ENCODE measurements around the gene PSMD8. TPM values are rescaled to one million over a fixed set of nuclear protein-coding genes. Genes with fewer than 3 reads are reported as not detected.

PSMD8 gene
- total RNA-seq, 1 experiment from 2014 or later: 289 TPM

DNA sequence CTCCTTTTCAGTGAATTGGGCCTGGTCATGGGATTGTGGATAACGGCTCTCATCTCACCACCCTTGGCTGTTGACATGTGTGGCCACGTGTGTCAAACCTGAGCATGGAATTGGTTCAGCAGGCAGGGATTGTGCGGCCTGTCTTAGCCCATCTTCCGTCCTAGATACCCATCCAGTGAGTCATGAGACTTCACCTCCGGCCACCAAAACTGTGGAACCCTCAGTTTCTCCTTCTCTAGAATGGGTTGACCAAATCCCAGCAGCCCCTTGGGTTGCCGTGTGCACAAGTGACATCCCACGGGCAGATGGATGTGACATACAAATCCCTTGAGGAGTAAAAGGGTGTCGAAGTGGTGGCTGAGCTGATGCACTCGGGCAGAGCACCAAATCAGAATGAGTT lies 6.8 kb downstream of the PSMD8 start:
- POLR2A ChIA-PET: no interaction called here

DNA sequence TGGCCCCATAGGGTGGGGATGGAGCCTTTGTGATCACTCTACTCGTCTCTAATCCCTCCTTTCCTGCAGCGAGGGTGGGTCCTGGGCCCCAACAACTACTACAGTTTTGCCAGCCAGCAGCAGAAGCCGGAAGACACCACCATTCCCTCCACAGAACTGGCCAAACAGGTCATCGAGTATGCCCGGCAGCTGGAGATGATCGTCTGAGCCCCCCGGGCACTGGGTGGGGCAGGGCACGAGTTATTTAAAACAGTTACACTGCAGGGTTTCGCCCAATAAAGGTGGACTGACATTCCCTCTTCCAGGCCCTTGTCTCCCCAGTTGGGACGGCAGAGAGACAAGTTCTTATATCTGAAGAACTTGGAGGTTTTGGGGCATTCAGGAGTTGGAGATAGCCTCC lies 8.8 kb downstream of the PSMD8 start:
- no peak for DNase-seq (ENCODE audit: unreplicated experiment)
- intact Hi-C loops (cut with micrococcal nuclease): no loop called here
- no TSS peak for BruUV-seq (replicated peaks)
- POLR2A ChIA-PET: no interaction called here
- Mint-ChIP-seq H3K36me3 (ENCODE audit: insufficient read depth, unreplicated experiment) (peaks cover 58% of the 10 kb centered on the region), H3K4me1 (ENCODE audit: insufficient read depth, unreplicated experiment) (peaks cover 6% of the 10 kb centered on the region), H3K4me3 (ENCODE audit: unreplicated experiment) (no peak overlapping the region), H3K27me3 (ENCODE audit: insufficient read depth, unreplicated experiment) (no peaks in the 10 kb centered on the region), H3K27ac (ENCODE audit: low read depth, unreplicated experiment) (no peak overlapping the region), H3K9me3 (ENCODE audit: unreplicated experiment) (no peaks in the 10 kb centered on the region)
- TF ChIP-seq, protein P1, sequence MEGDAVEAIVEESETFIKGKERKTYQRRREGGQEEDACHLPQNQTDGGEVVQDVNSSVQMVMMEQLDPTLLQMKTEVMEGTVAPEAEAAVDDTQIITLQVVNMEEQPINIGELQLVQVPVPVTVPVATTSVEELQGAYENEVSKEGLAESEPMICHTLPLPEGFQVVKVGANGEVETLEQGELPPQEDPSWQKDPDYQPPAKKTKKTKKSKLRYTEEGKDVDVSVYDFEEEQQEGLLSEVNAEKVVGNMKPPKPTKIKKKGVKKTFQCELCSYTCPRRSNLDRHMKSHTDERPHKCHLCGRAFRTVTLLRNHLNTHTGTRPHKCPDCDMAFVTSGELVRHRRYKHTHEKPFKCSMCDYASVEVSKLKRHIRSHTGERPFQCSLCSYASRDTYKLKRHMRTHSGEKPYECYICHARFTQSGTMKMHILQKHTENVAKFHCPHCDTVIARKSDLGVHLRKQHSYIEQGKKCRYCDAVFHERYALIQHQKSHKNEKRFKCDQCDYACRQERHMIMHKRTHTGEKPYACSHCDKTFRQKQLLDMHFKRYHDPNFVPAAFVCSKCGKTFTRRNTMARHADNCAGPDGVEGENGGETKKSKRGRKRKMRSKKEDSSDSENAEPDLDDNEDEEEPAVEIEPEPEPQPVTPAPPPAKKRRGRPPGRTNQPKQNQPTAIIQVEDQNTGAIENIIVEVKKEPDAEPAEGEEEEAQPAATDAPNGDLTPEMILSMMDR (IDR thresholded peaks at IDR 0.05; ENCODE audit: unreplicated experiment): no peak
- CTCF ChIA-PET: interaction anchor here (0.6 kb wide), 1 partner anchor 267 kb away, joined by 4 read pairs; no protein-coding TSS in a partner anchor

More for the DNA sequence above, 6.8 kb downstream of the PSMD8 start:
- CTCF ChIA-PET: interaction anchor here (0.9 kb wide), 1 partner anchor 116 kb away, joined by 4 read pairs; no protein-coding TSS in a partner anchor
- H3K4me3 Mint-ChIP-seq (ENCODE audit: unreplicated experiment): no peak overlapping the region
- H3K36me3 Mint-ChIP-seq (ENCODE audit: insufficient read depth, unreplicated experiment): peaks cover 72% of the 10 kb centered on the region
- H3K27me3 Mint-ChIP-seq (ENCODE audit: insufficient read depth, unreplicated experiment): no peaks in the 10 kb centered on the region
- H3K27ac Mint-ChIP-seq (ENCODE audit: low read depth, unreplicated experiment): no peak overlapping the region
- intact Hi-C loops (cut with micrococcal nuclease): no loop called here
- peaks cover 7% of the 10 kb centered on the region for H3K4me1 Mint-ChIP-seq (ENCODE audit: insufficient read depth, unreplicated experiment)
- DNase-seq (ENCODE audit: unreplicated experiment): no peak
- H3K9me3 Mint-ChIP-seq (ENCODE audit: unreplicated experiment): no peaks in the 10 kb centered on the region
- no TSS peak for BruUV-seq (replicated peaks)
- TF ChIP-seq, protein P1 (IDR thresholded peaks at IDR 0.05; ENCODE audit: unreplicated experiment): no peak

DNA sequence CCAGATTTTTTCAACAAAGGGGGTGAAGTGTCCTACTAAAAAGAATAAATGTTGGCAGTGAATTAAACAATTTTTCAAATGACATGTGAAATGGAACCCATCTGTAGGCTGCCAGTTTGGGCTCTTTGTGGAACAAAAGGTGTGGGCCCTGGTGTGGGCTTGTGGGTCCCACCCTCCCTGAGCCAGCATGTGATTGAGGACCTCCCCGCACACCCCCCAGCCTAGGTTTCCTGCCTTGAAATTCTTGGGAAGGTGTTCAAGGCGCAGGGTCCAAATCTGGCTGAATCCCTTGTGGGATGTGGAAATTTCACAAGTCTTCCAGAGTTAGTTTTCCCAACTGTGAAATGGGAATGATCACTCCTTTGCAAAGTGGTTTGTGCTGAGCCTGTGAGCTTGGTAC lies 9.4 kb downstream of the PSMD8 start:
- BruUV-seq (replicated peaks): no TSS peak
- CTCF ChIA-PET: interaction anchor here (1.2 to 1.5 kb wide), 2 partner anchors 19 to 144 kb away, joined by 4 to 6 read pairs; partner anchors contain the start of gene FAM98C
- Mint-ChIP-seq H3K4me1 (ENCODE audit: insufficient read depth, unreplicated experiment) (peaks cover 6% of the 10 kb centered on the region), H3K27ac (ENCODE audit: low read depth, unreplicated experiment) (no peak overlapping the region), H3K27me3 (ENCODE audit: insufficient read depth, unreplicated experiment) (no peaks in the 10 kb centered on the region), H3K9me3 (ENCODE audit: unreplicated experiment) (no peaks in the 10 kb centered on the region), H3K4me3 (ENCODE audit: unreplicated experiment) (no peak overlapping the region), H3K36me3 (ENCODE audit: insufficient read depth, unreplicated experiment) (peaks cover 55% of the 10 kb centered on the region)
- POLR2A ChIA-PET: interaction anchor here (1.0 kb wide), 1 partner anchor 9 kb away, joined by 6 read pairs; the partner anchor contains the start of gene PSMD8
- intact Hi-C loops (cut with micrococcal nuclease): no loop called here
- DNase-seq (ENCODE audit: unreplicated experiment): no peak
- TF ChIP-seq, protein P1 (IDR thresholded peaks at IDR 0.05; ENCODE audit: unreplicated experiment): no peak

DNA sequence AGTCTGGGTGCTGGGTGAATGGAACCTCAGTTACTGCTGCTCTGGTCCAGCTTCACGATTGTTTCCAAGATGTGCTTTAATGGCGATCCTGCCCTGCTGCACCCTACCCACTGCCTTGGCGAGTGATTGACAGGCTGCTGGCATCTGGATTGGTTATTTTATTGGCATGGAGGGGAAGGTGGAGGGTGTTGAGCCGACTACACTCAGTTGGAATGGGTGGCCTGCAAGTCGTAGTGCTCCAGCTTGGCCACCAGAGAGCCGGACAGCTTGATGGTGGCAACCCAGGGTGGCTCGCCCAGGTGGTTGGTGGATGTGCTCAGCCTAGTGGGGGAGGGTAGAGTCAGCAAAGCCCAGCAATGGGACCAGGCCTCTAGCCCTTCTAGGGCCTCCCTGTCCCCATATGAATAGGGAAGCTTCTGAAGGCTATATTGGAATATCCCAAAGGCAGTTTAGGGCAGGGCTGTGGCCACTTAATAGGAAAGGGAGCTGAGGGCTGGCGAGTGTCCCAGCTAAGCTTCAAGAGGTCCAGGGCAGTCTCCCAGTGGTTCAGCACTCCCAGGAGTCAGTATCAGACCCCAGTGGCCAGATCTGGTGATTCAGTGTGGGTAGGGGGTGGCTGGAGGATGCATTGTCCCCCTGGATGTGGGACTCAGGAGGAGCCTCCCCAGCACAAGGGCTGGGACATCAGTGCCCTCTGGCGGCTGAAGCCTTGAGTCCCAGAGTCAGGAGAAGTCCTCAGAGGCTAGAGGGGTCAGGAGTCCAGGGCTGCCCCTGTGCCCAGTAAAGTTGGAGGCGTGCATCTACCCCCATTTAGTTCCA lies 10.0 kb downstream of the PSMD8 start:
- intact Hi-C loops (cut with micrococcal nuclease): no loop called here
- Mint-ChIP-seq H3K4me3 (ENCODE audit: unreplicated experiment) (no peak overlapping the region), H3K4me1 (ENCODE audit: insufficient read depth, unreplicated experiment) (peaks cover 8% of the 10 kb centered on the region), H3K27me3 (ENCODE audit: insufficient read depth, unreplicated experiment) (no peaks in the 10 kb centered on the region), H3K27ac (ENCODE audit: low read depth, unreplicated experiment) (no peak overlapping the region), H3K9me3 (ENCODE audit: unreplicated experiment) (no peaks in the 10 kb centered on the region), H3K36me3 (ENCODE audit: insufficient read depth, unreplicated experiment) (peaks cover 48% of the 10 kb centered on the region)
- ChIA-PET POLR2A (interaction anchor here (1.0 to 1.7 kb wide), 2 partner anchors 9 to 10 kb away, joined by 5 to 6 read pairs; partner anchors contain the start of gene PSMD8), CTCF (interaction anchor here (0.5 to 1.5 kb wide), 5 partner anchors 8 to 250 kb away, joined by 3 to 6 read pairs (median 3); partner anchors contain the start of gene FAM98C)
- no peak for DNase-seq (ENCODE audit: unreplicated experiment)
- no TSS peak for BruUV-seq (replicated peaks)
- TF ChIP-seq, protein P1 (IDR thresholded peaks at IDR 0.05; ENCODE audit: unreplicated experiment): peak; percentile 9

Data from MCF 10A (cell line).